HepG2 (cell line): Measurements from ENCODE around the gene MUL1. TPM values are rescaled to one million over a fixed set of nuclear protein-coding genes. Genes with fewer than 3 reads are reported as not detected.

Experiments used
- ATF1 ChIP-seq: IDR thresholded peaks from 2 replicates; pipeline ENCODE4 v1.6.1; 2016; ENCODE audit warnings: mild to moderate bottlenecking, control low read depth
- E2F2 ChIP-seq: sonication (generic); formaldehyde crosslinking; IDR thresholded peaks from 2 replicates; pipeline ENCODE4 v1.4.0; 2020; ENCODE audit warnings: missing genetic modification reagents, borderline replicate concordance
- FOXK1 ChIP-seq: sonication (generic); formaldehyde crosslinking; IDR thresholded peaks from 2 replicates; pipeline ENCODE4 v1.4.0; 2020; ENCODE audit warnings: low read depth, missing genetic modification reagents, borderline replicate concordance
- HDAC6 ChIP-seq: fragments of 200-600 bp; sonication (generic); IDR thresholded peaks from 2 replicates; pipeline ENCODE4 v1.7.0; 2017; ENCODE audit warnings: mild to moderate bottlenecking, antibody characterized with exemption, low read length, low read depth
- KLF12 ChIP-seq: sonication (generic); formaldehyde crosslinking; IDR thresholded peaks from 2 replicates; pipeline ENCODE4 v1.4.0; 2020; ENCODE audit warnings: missing genetic modification reagents, borderline replicate concordance
- MED1 ChIP-seq: sonication (generic); formaldehyde crosslinking; IDR thresholded peaks from 2 replicates; pipeline ENCODE4 v1.4.0; 2020; ENCODE audit warnings: missing genetic modification reagents
- NR2F2 ChIP-seq: IDR thresholded peaks from 2 replicates; pipeline ENCODE4 v1.6.1; 2012; ENCODE audit warnings: low read depth, inconsistent platforms, borderline replicate concordance
- PHF5A ChIP-seq: IDR thresholded peaks from one replicate; pipeline ENCODE4 v1.6.1; 2018; ENCODE audit warnings: low read depth, missing genetic modification reagents; ENCODE audit not compliant: unreplicated experiment
- PHF8 ChIP-seq: sonication (generic); formaldehyde crosslinking; IDR thresholded peaks from 2 replicates; pipeline ENCODE4 v1.5.0; 2020; ENCODE audit warnings: missing genetic modification reagents
- SIX4 ChIP-seq: sonication (generic); formaldehyde crosslinking; IDR thresholded peaks from 2 replicates; pipeline ENCODE4 v1.4.0; 2020; ENCODE audit warnings: missing genetic modification reagents
- TEAD3 ChIP-seq: optimal IDR thresholded peaks from 2 replicates; pipeline ENCODE3; 2016; ENCODE audit warnings: borderline replicate concordance
- YEATS4 ChIP-seq: sonication (generic); formaldehyde crosslinking; IDR thresholded peaks from 2 replicates; pipeline ENCODE4 v1.4.0; 2020; ENCODE audit warnings: missing genetic modification reagents, borderline replicate concordance
- ZFP41 ChIP-seq: sonication (generic); formaldehyde crosslinking; IDR thresholded peaks from 2 replicates; pipeline ENCODE4 v1.4.0; 2020; ENCODE audit warnings: mild to moderate bottlenecking, missing genetic modification reagents, borderline replicate concordance
- ZKSCAN5 ChIP-seq: sonication (generic); formaldehyde crosslinking; IDR thresholded peaks from 2 replicates; pipeline ENCODE4 v1.5.1; 2020; ENCODE audit warnings: mild to moderate bottlenecking, missing genetic modification reagents
- ZNF383 ChIP-seq: sonication (generic); formaldehyde crosslinking; IDR thresholded peaks from 2 replicates; pipeline ENCODE4 v1.4.0; 2020; ENCODE audit warnings: missing genetic modification reagents, mild to moderate bottlenecking, borderline replicate concordance
- ZNF496 ChIP-seq: sonication (generic); formaldehyde crosslinking; IDR thresholded peaks from 2 replicates; pipeline ENCODE4 v1.8.1; 2023; ENCODE audit warnings: mild to moderate bottlenecking, moderate library complexity, missing genetic modification reagents; ENCODE audit not compliant: insufficient replicate concordance
- ZNF558 ChIP-seq: sonication (generic); formaldehyde crosslinking; IDR thresholded peaks from 2 replicates; pipeline ENCODE4 v1.9.0; 2022; ENCODE audit warnings: mild to moderate bottlenecking, missing genetic modification reagents, borderline replicate concordance
- ZNF562 ChIP-seq: sonication (generic); formaldehyde crosslinking; IDR thresholded peaks from 2 replicates; pipeline ENCODE4 v1.8.0; 2022; ENCODE audit warnings: missing genetic modification reagents, borderline replicate concordance
- ZNF609 ChIP-seq: sonication (generic); formaldehyde crosslinking; IDR thresholded peaks from 2 replicates; pipeline ENCODE4 v1.4.0; 2020; ENCODE audit warnings: mild to moderate bottlenecking, missing genetic modification reagents, borderline replicate concordance
- ZNF687 ChIP-seq: sonication (generic); formaldehyde crosslinking; IDR thresholded peaks from 2 replicates; pipeline ENCODE4 v1.5.1; 2020; ENCODE audit warnings: mild to moderate bottlenecking, missing genetic modification reagents, moderate library complexity
- polyA plus RNA-seq, 8 experiments: library from polyadenylated mRNA; depleted of rRNA in 3 of 8; stranded (reverse) in 7 of 8; unstranded in 1 of 8; fragments of >200 nt; fragmentation: Illumina TruSeq in 4 of 8; extraction: Trizol in 4 of 8; gene quantifications; 2 replicates each; pipeline versions ENCODE4 v1.2.1 to v1.2.3, GENCODE V29; 2011 to 2016; ENCODE audit warnings: low read depth in 4 of 8, missing spikeins in 1 of 8, mixed read lengths in 1 of 8; ENCODE audit not compliant: insufficient read depth in 1 of 8
- total RNA-seq, 5 experiments: library from RNA; depleted of rRNA; stranded (reverse); fragments of >200 nt; fragmentation: Illumina TruSeq; extraction: Trizol; gene quantifications; 2 replicates each; pipeline ENCODE4 v1.2.3, GENCODE V29; 2016; ENCODE audit warnings: low read depth in 1 of 5

MUL1 gene
- total and polyA plus RNA-seq, 2 of the 13 experiments (the other 11 are each of a cell fraction or from before 2014, with no cell fraction given), result 21.5 to 26.5 TPM

GRCh38 chr1:20552728-20553445, 44.9 kb upstream of the MUL1 start (continued):
- TF ChIP-seq ZNF687 (CRISPR knock-in tag), result peak; percentile 50
- TF ChIP-seq KLF12 (CRISPR knock-in tag), result no peak
- no peak for TF ChIP-seq ZNF609 (CRISPR knock-in tag)
- TF ChIP-seq E2F2, result no peak
- TF ChIP-seq ZFP41, result no peak
- TF ChIP-seq ZNF558 (CRISPR knock-in tag), result no peak
- TF ChIP-seq FOXK1 (CRISPR knock-in tag), result no peak
- TF ChIP-seq PHF8 (CRISPR knock-in tag), result peak; percentile 22; the same call in 1 of the 2 replicates
- no peak for TF ChIP-seq TEAD3 (CRISPR knock-in tag)
- TF ChIP-seq ZNF496 (CRISPR knock-in tag), result no peak
- TF ChIP-seq ZKSCAN5, result no peak
- no peak for TF ChIP-seq ZNF562
- TF ChIP-seq SIX4 (CRISPR knock-in tag), result no peak
- TF ChIP-seq YEATS4 (CRISPR knock-in tag), result no peak
- no peak for TF ChIP-seq NR2F2
- TF ChIP-seq ZNF383 (CRISPR knock-in tag), result no peak
- no peak for TF ChIP-seq HDAC6
- TF ChIP-seq ATF1, result no peak
- no peak for TF ChIP-seq MED1 (CRISPR knock-in tag)
- TF ChIP-seq PHF5A (CRISPR knock-in tag), result no peak
